ES-I3 (cell line): Measurements from ENCODE around the gene SGPL1.

Experiments
- H3K36me3 ChIP-seq: 2 replicates; pipeline ENCODE4 v1.6.1; 2013; ENCODE audit warnings: mild to moderate bottlenecking, low read length, control low read depth, moderate library complexity; ENCODE audit not compliant: insufficient read depth
- H3K4me1 ChIP-seq: 2 replicates; pipeline ENCODE4 v1.6.1; 2013; ENCODE audit warnings: mild to moderate bottlenecking, control low read depth, low read length; ENCODE audit not compliant: insufficient read depth
- H3K9ac ChIP-seq: 2 replicates; pipeline ENCODE4 v1.6.1; 2013; ENCODE audit warnings: low read depth, mild to moderate bottlenecking, low read length, moderate library complexity
- H3K9me3 ChIP-seq: 2 replicates; pipeline ENCODE4 v1.6.1; 2013; ENCODE audit warnings: mild to moderate bottlenecking, low read length, moderate library complexity; ENCODE audit not compliant: control insufficient read depth, insufficient read depth

Gene SGPL1

DNA sequence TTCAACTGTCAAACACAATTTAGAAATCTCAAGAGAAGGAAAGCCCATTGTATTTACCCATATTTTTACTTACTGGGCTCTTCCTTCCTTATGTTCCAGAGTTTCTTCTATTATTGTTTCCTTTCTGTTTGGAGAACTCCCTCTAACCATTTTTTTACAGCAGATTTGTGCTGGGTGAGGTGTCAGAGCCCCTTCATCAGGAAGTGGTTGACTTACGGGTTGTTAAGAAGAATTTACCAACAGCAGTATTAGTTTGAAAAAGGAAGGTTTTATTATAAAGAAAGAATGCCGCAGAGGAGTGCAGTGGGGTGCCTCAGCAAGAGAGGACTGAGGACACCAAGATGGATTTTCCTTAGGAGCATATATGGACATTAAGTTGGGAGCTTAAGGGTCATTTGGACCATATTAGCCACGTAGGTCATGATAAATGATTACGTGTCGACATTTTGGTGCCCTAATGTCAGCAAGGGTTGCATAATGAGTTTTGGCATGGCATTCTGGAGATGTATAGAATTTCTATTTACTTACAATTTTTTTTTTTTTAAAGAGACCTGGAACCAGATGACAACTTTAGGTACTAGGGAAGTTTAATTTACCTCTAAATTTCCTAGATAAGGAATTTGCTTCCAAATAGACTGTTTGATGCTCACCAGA, 24.2 kb upstream of the SGPL1 start:
- Histone ChIP-seq H3K4me1 (no peaks in the 10 kb centered on the region), H3K36me3 (no peaks in the 10 kb centered on the region), H3K9me3 (no peaks in the 10 kb centered on the region), H3K9ac (no peak overlapping the region)

DNA sequence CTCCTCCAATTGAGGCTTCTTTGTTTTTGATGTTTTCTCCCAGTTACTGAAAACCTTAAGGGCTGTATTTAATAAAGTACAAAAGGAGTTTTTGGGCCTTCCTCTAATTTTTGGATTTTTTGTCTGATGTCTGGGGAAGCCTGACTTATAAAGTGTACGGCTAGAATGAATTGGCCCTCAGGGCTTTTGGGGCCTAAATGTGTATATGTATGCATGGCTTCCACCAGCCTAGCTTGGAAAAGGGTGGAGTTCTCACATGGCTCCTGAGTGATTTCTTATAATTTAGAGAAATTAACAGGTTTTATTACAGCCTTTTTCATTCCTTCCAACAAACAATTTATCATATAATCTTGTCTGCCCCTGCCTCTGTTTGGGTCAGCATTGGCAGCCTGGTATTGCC, 20.1 kb upstream of the SGPL1 start:
- Histone ChIP-seq H3K9ac (no peak overlapping the region), H3K4me1 (no peaks in the 10 kb centered on the region), H3K9me3 (no peaks in the 10 kb centered on the region), H3K36me3 (no peaks in the 10 kb centered on the region)

DNA sequence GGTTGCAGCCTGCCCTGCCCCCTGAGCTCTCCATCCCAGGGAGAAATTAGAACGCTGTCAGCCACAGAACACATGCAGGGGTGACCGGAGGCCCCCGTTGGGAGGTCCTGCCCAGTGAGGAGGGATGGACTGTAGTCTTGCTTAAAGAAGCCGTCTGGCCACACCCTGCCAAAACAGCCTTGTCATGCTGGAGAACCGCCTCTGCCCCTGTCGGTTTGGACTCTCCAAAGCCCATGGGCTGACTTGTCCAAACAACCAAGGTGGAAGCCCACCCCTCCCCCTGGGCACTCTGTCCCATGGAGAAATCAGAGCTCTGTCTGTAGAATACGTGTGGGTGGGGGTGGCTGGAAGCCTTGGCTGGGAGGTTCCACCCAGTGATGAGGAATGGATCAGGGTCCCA, 17.9 kb upstream of the SGPL1 start:
- Histone ChIP-seq H3K36me3 (no peaks in the 10 kb centered on the region), H3K9ac (no peak overlapping the region), H3K9me3 (no peaks in the 10 kb centered on the region), H3K4me1 (no peaks in the 10 kb centered on the region)

GRCh38 chr10:70799124-70799523, 16.6 kb upstream of the SGPL1 start:
- Histone ChIP-seq H3K9me3 (no peaks in the 10 kb centered on the region), H3K4me1 (no peaks in the 10 kb centered on the region), H3K9ac (no peak overlapping the region), H3K36me3 (no peaks in the 10 kb centered on the region)

DNA sequence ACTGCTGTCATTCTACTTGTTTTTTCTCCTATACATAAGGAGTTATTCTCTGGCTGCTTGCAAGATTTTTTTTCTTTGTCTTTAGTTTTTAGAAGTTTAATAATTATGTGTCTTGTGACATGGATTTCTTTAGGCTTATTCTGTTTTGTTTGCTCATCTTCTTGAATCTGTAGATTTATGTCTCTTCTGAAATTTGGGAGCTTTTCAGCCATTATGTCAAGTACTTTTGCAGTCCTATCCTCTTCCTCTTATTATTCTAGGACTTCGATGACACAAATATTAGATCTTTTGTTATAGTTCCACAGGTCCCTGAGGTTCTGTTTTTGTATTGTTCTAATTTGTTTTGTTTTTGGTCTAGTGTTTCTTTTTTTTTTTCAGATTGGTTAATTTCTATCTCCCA, 13.9 kb upstream of the SGPL1 start:
- Histone ChIP-seq H3K36me3 (no peaks in the 10 kb centered on the region), H3K4me1 (0 out of 2 replicates have a peak, but pooled peaks cover under 1% of the 10 kb centered on the region), H3K9ac (no peak overlapping the region), H3K9me3 (no peaks in the 10 kb centered on the region)

- Histone ChIP-seq H3K9ac (no peak overlapping the region), H3K9me3 (no peaks in the 10 kb centered on the region), H3K4me1 (peaks cover 5% of the 10 kb centered on the region; the same call in 1 of the 2 replicates), H3K36me3 (no peaks in the 10 kb centered on the region)
These were observed 11.8 kb upstream of the SGPL1 start for GRCh38 chr10:70803775-70804420.

DNA sequence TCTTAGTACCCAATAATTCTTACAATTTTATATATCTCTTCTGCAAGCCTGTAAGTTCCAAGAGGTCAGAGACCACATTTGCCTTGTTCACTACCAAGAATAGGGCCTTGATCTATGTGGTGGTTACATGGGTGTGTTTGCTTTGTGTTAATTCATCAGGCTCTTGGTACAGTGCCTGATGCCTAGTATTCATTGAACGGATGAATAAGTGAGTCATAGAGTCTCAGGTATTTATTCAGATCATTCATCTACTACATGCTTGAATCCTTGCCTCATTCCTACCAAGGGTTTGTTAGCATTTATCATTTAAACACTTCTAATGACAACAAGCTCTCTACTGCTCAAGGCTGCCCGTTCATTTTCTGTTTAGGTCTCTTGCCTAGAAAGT, 11.3 kb upstream of the SGPL1 start:
- Histone ChIP-seq H3K9me3 (no peaks in the 10 kb centered on the region), H3K4me1 (peaks cover 5% of the 10 kb centered on the region), H3K9ac (no peak overlapping the region), H3K36me3 (no peaks in the 10 kb centered on the region)

DNA sequence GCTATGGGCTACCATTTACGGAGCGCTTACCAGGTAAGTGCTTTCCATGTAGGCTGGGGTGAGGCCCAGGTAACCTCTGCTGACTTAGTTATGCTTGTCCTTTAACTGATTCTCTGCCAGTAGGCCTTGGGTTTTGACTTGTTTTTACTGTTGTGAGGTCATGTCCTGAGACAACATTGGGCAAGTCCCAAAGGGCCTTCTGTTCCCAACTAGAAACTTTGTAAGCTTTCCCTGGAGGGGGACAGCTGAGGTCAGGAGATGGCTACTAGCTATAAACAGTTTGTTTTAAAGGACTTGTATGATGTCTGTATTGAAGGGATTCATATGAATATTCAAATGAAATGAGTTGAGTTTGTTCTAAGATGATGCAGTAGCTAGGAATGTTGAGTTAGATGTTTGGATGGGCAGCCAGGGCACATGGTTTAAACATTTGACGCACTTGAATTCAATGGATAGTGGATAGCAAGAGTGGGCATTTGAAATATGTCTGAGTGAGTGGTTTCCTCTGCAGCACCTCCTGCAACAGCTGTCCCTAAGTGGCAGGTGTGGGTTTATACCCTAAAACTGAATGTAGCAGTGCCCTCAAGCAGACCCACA, 10.0 kb upstream of the SGPL1 start:
- Histone ChIP-seq H3K4me1 (peaks cover 5% of the 10 kb centered on the region), H3K9me3 (no peaks in the 10 kb centered on the region), H3K9ac (no peak overlapping the region), H3K36me3 (no peaks in the 10 kb centered on the region)

DNA sequence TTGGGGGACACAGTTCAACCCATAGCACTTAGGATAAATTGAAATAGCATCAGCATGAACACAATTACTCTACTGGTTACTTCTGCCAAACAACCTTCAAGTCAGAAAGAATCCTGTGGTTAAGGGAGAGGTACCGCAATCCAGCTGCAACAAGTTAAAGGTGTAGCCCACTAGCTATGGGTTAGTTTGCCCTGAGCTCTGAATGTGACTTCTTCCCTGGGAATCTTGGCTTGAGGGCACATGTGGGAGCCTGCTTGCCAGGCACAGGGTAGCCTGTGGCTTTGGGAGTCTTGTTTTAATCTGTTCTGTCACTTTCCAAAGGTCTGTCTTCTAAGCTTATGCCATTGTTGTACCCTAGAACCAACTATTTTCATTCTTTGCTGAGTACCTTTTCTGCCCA, 8.9 kb upstream of the SGPL1 start:
- no peaks in the 10 kb centered on the region for H3K36me3 ChIP-seq
- no peaks in the 10 kb centered on the region for H3K9me3 ChIP-seq
- H3K9ac ChIP-seq = no peak overlapping the region
- peaks cover 5% of the 10 kb centered on the region for H3K4me1 ChIP-seq

- H3K9ac ChIP-seq = no peak overlapping the region
- H3K9me3 ChIP-seq = no peaks in the 10 kb centered on the region
- H3K36me3 ChIP-seq = no peaks in the 10 kb centered on the region
- peaks cover 5% of the 10 kb centered on the region for H3K4me1 ChIP-seq
These were observed 8.2 kb upstream of the SGPL1 start for GRCh38 chr10:70807556-70807955.

GRCh38 chr10:70809011-70809611, 6.6 kb upstream of the SGPL1 start:
- H3K9me3 ChIP-seq = no peaks in the 10 kb centered on the region
- no peak overlapping the region for H3K9ac ChIP-seq
- H3K36me3 ChIP-seq = no peaks in the 10 kb centered on the region
- H3K4me1 ChIP-seq = peaks cover 5% of the 10 kb centered on the region

GRCh38 chr10:70809726-70810125, 6.0 kb upstream of the SGPL1 start:
- H3K9me3 ChIP-seq = no peaks in the 10 kb centered on the region
- peaks cover 5% of the 10 kb centered on the region for H3K4me1 ChIP-seq
- H3K36me3 ChIP-seq = no peaks in the 10 kb centered on the region
- no peak overlapping the region for H3K9ac ChIP-seq

- Histone ChIP-seq H3K4me1 (peaks cover 5% of the 10 kb centered on the region), H3K9me3 (no peaks in the 10 kb centered on the region), H3K9ac (no peak overlapping the region), H3K36me3 (no peaks in the 10 kb centered on the region)
These were observed 4.8 kb upstream of the SGPL1 start for GRCh38 chr10:70810967-70811366.

DNA sequence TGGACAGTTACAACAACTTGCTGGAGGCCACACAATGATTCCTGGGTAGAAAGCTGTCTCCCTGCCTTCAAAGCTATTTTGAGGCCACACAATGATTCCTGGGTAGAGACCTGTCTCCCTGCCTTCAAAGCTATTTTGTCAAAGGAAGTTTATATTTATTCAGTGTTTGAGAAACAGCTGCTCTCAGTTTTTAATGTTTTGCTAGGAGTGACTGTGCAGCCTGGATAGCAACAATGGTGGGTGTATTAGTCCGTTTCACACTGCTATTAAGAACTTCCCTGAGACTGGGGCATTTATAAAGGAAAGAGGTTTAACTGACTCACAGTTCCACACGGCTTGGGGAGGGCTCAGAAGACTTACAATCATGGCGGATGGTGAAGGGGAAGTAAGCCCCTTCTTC, 3.9 kb upstream of the SGPL1 start:
- Histone ChIP-seq H3K4me1 (peaks cover 5% of the 10 kb centered on the region), H3K9me3 (no peaks in the 10 kb centered on the region), H3K9ac (no peak overlapping the region), H3K36me3 (no peaks in the 10 kb centered on the region)

DNA sequence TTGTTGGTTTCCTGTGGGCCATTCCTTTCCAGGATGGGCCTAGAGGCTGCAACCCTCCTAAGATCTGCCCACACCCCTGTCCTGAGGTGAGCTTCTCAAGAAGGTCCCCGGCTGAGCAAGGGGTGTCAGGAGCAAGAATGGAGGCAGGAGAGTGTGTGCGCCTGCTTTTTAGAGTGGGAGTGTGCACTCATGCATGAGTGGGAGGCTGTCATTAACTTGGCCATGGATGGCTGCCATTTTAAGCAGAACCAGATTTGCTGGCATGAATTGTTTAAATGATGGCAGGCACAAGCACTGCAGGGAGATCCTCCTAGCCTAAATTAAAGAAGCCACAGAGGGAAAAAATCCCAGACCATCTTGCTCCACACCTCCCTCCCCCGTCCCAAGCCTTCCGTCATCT, 2.9 kb upstream of the SGPL1 start:
- H3K9ac ChIP-seq = no peak overlapping the region
- H3K9me3 ChIP-seq = no peaks in the 10 kb centered on the region
- no peaks in the 10 kb centered on the region for H3K36me3 ChIP-seq
- no peaks in the 10 kb centered on the region; the same call in 1 of the 2 replicates for H3K4me1 ChIP-seq
